Natural killer cell (primary cell): Measurements from ENCODE around the gene PSMC3IP. TPM values are rescaled to one million over a fixed set of nuclear protein-coding genes. Genes with fewer than 3 reads are reported as not detected.

ENCODE experiments used
- ATAC-seq, 3 donors: fragments of 150-1000 bp in 2 of 3; fragments of 200-7000 bp in 1 of 3; cut with Tn5 transposase; 1 replicate in 1 of 3; 2 replicates in 2 of 3; pipeline ENCODE4 v1.10.0; 2021; ENCODE audit warnings: mild to moderate bottlenecking in 2 of 3, moderate library complexity in 2 of 3
- DNase-seq, 2 donors: peaks; one replicate each; pipeline versions ENCODE4 v3.0.0 to v3.0.0-alpha.2; 2013 to 2021; ENCODE audit warnings: mixed read lengths in 1 of 2
- H3K27ac ChIP-seq: one replicate; pipeline ENCODE4 v1.5.1; 2013; ENCODE audit warnings: mild to moderate bottlenecking, low read length
- H3K27me3 ChIP-seq: one replicate; pipeline ENCODE4 v1.6.1; 2013; ENCODE audit warnings: low read length; ENCODE audit not compliant: control insufficient read depth, insufficient read depth
- H3K36me3 ChIP-seq: one replicate; pipeline ENCODE4 v1.6.1; 2013; ENCODE audit warnings: low read length; ENCODE audit not compliant: control insufficient read depth, insufficient read depth
- H3K4me1 ChIP-seq: one replicate; pipeline ENCODE4 v1.6.1; 2013; ENCODE audit warnings: low read length; ENCODE audit not compliant: control insufficient read depth, insufficient read depth
- H3K4me3 ChIP-seq: one replicate; pipeline ENCODE4 v1.5.1; 2013; ENCODE audit warnings: low read length
- H3K9me3 ChIP-seq: one replicate; pipeline ENCODE4 v1.6.1; 2013; ENCODE audit warnings: low read length; ENCODE audit not compliant: control insufficient read depth, insufficient read depth
- H3K27ac Mint-ChIP-seq, 2 donors: one replicate each; pipeline ENCODE4 v1.8.0; 2022; ENCODE audit warnings: mild to moderate bottlenecking in 2 of 2, mixed read lengths in 2 of 2, moderate library complexity in 1 of 2
- H3K27me3 Mint-ChIP-seq, 2 donors: one replicate each; pipeline ENCODE4 v1.8.0; 2022; ENCODE audit warnings: low read depth in 2 of 2, mixed read lengths in 2 of 2
- H3K36me3 Mint-ChIP-seq: one replicate; pipeline ENCODE4 v1.8.0; 2022; ENCODE audit warnings: mixed read lengths
- H3K4me1 Mint-ChIP-seq, 2 donors: one replicate each; pipeline ENCODE4 v1.8.0; 2022; ENCODE audit warnings: mixed read lengths in 2 of 2
- H3K4me3 Mint-ChIP-seq: one replicate; pipeline ENCODE4 v1.8.0; 2022; ENCODE audit warnings: mild to moderate bottlenecking, moderate library complexity, mixed read lengths
- H3K9me3 Mint-ChIP-seq, 2 donors: one replicate each; pipeline ENCODE4 v1.8.0; 2022; ENCODE audit warnings: mixed read lengths in 2 of 2
- WGBS: methylation state at CpG from one replicate; pipeline ENCODE4 v1.1.7; 2013; ENCODE audit warnings: missing lambda C conversion rate; ENCODE audit not compliant: insufficient coverage; 5-methylcytosine and 5-hydroxymethylcytosine counted together
- intact Hi-C: fragments of 100-400 bp; cut with micrococcal nuclease; formaldehyde crosslinking; loops from one replicate; pipeline ENCODE4 v1.14.2; 2022
- total RNA-seq, 4 donors: library from RNA; stranded (reverse); fragments of 120-200 nt in 1 of 4; gene quantifications; one replicate each; pipeline versions ENCODE4 v1.2.3 to v1.2.4, GENCODE V29; 2013 to 2022
- TF ChIP-seq, protein P1 (sequence below): fragments of 200-600 bp; IDR thresholded peaks from one replicate; pipeline ENCODE4 v1.8.0; 2022; ENCODE audit warnings: antibody characterized with exemption

Gene PSMC3IP
- total RNA-seq, 3 donors from 2014 or later (not counting 1 experiment from before 2014, with no cell fraction given) = 5.0 to 6.2 (median 5.7) TPM

- Mint-ChIP-seq H3K4me1 (peaks cover 35 to 55% of the 10 kb centered on the region in 2 donors), H3K36me3 (no peaks in the 10 kb centered on the region), H3K27ac (peak overlapping the region; percentile 80 to 86), H3K9me3 (no peaks in the 10 kb centered on the region), H3K4me3 (peak overlapping the region; percentile 85), H3K27me3 (no peaks in the 10 kb centered on the region)
- Histone ChIP-seq H3K9me3 (no peaks in the 10 kb centered on the region), H3K4me1 (peaks cover 54% of the 10 kb centered on the region), H3K4me3 (peak overlapping the region; percentile 33), H3K27me3 (no peaks in the 10 kb centered on the region), H3K27ac (peak overlapping the region; percentile 49), H3K36me3 (no peaks in the 10 kb centered on the region)
- intact Hi-C loops = loop anchor here (2.0 kb wide), 1 partner anchor 47 kb away; no protein-coding TSS in a partner anchor
- DNase-seq (peak; percentile 48 to 74), ATAC-seq (peak; percentile 27 to 49 (median 45))
- 12% methylated on average over 60 of the region's 60 CpGs for WGBS
- TF ChIP-seq, protein P1, sequence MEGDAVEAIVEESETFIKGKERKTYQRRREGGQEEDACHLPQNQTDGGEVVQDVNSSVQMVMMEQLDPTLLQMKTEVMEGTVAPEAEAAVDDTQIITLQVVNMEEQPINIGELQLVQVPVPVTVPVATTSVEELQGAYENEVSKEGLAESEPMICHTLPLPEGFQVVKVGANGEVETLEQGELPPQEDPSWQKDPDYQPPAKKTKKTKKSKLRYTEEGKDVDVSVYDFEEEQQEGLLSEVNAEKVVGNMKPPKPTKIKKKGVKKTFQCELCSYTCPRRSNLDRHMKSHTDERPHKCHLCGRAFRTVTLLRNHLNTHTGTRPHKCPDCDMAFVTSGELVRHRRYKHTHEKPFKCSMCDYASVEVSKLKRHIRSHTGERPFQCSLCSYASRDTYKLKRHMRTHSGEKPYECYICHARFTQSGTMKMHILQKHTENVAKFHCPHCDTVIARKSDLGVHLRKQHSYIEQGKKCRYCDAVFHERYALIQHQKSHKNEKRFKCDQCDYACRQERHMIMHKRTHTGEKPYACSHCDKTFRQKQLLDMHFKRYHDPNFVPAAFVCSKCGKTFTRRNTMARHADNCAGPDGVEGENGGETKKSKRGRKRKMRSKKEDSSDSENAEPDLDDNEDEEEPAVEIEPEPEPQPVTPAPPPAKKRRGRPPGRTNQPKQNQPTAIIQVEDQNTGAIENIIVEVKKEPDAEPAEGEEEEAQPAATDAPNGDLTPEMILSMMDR = peak; percentile 19
Measured at GRCh38 chr17:42531455-42532354, 45.8 kb downstream of the PSMC3IP start.

- H3K9me3 Mint-ChIP-seq = no peaks in the 10 kb centered on the region
- peaks cover 35 to 51% of the 10 kb centered on the region in 2 donors for H3K4me1 Mint-ChIP-seq
- ATAC-seq = no peak
- intact Hi-C loops = loop anchor here (2.0 kb wide), 1 partner anchor 46 kb away; no protein-coding TSS in a partner anchor
- no peak for DNase-seq
- Histone ChIP-seq H3K9me3 (no peaks in the 10 kb centered on the region), H3K27ac (no peak overlapping the region), H3K36me3 (no peaks in the 10 kb centered on the region), H3K4me3 (no peak overlapping the region), H3K4me1 (peaks cover 51% of the 10 kb centered on the region), H3K27me3 (no peaks in the 10 kb centered on the region)
- H3K4me3 Mint-ChIP-seq = peak overlapping the region; percentile 85
- no peaks in the 10 kb centered on the region for H3K27me3 Mint-ChIP-seq
- WGBS = 86% methylated on average over 1 of the region's 2 CpGs
- TF ChIP-seq, protein P1 = no peak
- H3K36me3 Mint-ChIP-seq = no peaks in the 10 kb centered on the region
- H3K27ac Mint-ChIP-seq = peak overlapping the region; percentile 80 to 86
Measured at GRCh38 chr17:42530952-42531454, 46.5 kb downstream of the PSMC3IP start.

DNA sequence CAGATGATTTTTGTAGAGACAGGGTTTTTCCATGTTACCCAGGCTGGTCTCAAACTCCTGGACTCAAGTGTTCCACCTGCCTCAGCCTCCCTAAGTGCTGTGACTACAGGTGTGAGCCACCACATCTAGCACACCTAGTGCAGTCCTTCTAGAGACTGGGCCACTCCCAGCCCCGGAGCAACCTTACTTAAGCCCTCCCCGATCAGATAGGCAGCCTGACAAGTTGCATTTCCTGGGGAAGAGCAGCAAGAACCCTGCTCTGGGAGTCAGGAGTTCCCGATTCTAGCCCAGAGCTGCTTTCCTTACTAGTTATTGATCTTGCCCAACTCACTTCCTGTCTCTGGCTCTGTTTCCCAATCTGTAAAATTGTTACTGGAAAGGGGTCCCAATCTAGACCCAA lies 48.5 kb downstream of the PSMC3IP start:
- Histone ChIP-seq H3K27ac (no peak overlapping the region), H3K9me3 (no peaks in the 10 kb centered on the region), H3K36me3 (no peaks in the 10 kb centered on the region), H3K4me1 (peaks cover 43% of the 10 kb centered on the region), H3K27me3 (no peaks in the 10 kb centered on the region), H3K4me3 (no peak overlapping the region)
- DNase-seq (no peak), ATAC-seq (no peak)
- Mint-ChIP-seq H3K9me3 (no peaks in the 10 kb centered on the region), H3K27ac (peak overlapping the region in 1 of 2 donors; percentile 86), H3K4me1 (peaks cover 29 to 48% of the 10 kb centered on the region in 2 donors), H3K27me3 (no peaks in the 10 kb centered on the region), H3K4me3 (peak overlapping the region; percentile 25), H3K36me3 (no peaks in the 10 kb centered on the region)
- WGBS = 38% methylated on average over 3 of the region's 3 CpGs
- TF ChIP-seq, protein P1 = no peak
- intact Hi-C loops = no loop called here
